ENCODE measurements around the gene SLC4A1.
"Not testable (repeated sequence)": the region's sequence is repeated elsewhere in the genome, so short reads cannot be mapped to it uniquely, and the experiment has no call there.

Gene SLC4A1

GRCh38 chr17:44255915-44256314, 12.0 kb downstream of the SLC4A1 start:
- DNase-seq, result no peak

- DNase-seq, result no peak
Measured at GRCh38 chr17:44254361-44255095, 13.4 kb downstream of the SLC4A1 start.

GRCh38 chr17:44253006-44253405, 14.9 kb downstream of the SLC4A1 start:
- no peak for DNase-seq

GRCh38 chr17:44251062-44251461, 16.9 kb downstream of the SLC4A1 start:
- no peak for DNase-seq

GRCh38 chr17:44249501-44250246, 18.3 kb downstream of the SLC4A1 start:
- no peak for DNase-seq

GRCh38 chr17:44247876-44248736, 19.8 kb downstream of the SLC4A1 start:
- no peak for DNase-seq

GRCh38 chr17:44247440-44247841, 20.5 kb downstream of the SLC4A1 start:
- DNase-seq, result peak; percentile 42

- DNase-seq, result no peak
Measured at GRCh38 chr17:44241106-44241624, 26.8 kb downstream of the SLC4A1 start.

GRCh38 chr17:44237886-44238285, 30.0 kb downstream of the SLC4A1 start:
- not testable (repeated sequence) for DNase-seq

GRCh38 chr17:44236444-44236991, 31.4 kb downstream of the SLC4A1 start:
- DNase-seq, result peak; percentile 7

- DNase-seq, result no peak
Measured at GRCh38 chr17:44235583-44235936, 32.4 kb downstream of the SLC4A1 start.

GRCh38 chr17:44233582-44233981, 34.4 kb downstream of the SLC4A1 start:
- no peak for DNase-seq

GRCh38 chr17:44232061-44232460, 35.9 kb downstream of the SLC4A1 start:
- DNase-seq, result no peak

- peak; percentile 52 for DNase-seq
Measured at GRCh38 chr17:44230140-44230539, 37.8 kb downstream of the SLC4A1 start.

- DNase-seq, result no peak
Measured at GRCh38 chr17:44229090-44229489, 38.8 kb downstream of the SLC4A1 start.

- peak; percentile 64 for DNase-seq
Measured at GRCh38 chr17:44223541-44224071, 44.3 kb downstream of the SLC4A1 start.

- DNase-seq, result peak; percentile 78
Measured at GRCh38 chr17:44222112-44222869, 45.6 kb downstream of the SLC4A1 start.

- DNase-seq, result no peak
Measured at GRCh38 chr17:44221862-44222111, 46.1 kb downstream of the SLC4A1 start.

- DNase-seq, result peak; percentile 92
Measured at GRCh38 chr17:44221084-44221861, 46.7 kb downstream of the SLC4A1 start.

- peak; percentile 77 for DNase-seq
Measured at GRCh38 chr17:44220213-44221083, 47.5 kb downstream of the SLC4A1 start.
